WTC11 (cell line): ENCODE results near the gene ALDH2.

Experiments
- CDX4 ChIP-seq: fragments of 250-450 bp; sonication (Bioruptor Pico); IDR thresholded peaks from 2 replicates; pipeline ENCODE4 v1.9.0; 2021; ENCODE audit warnings: moderate library complexity, mild to moderate bottlenecking, inconsistent platforms, borderline replicate concordance
- CREB1 ChIP-seq: sonication (generic); formaldehyde crosslinking; IDR thresholded peaks from 2 replicates; pipeline ENCODE4 v1.8.0; 2023; ENCODE audit warnings: mild to moderate bottlenecking, missing genetic modification reagents
- CTCF ChIP-seq: fragments of 200-600 bp; IDR thresholded peaks from 2 replicates; pipeline ENCODE4 v1.8.0; 2022; ENCODE audit warnings: antibody characterized with exemption
- E2F5 ChIP-seq: sonication (generic); formaldehyde crosslinking; IDR thresholded peaks from 2 replicates; pipeline ENCODE4 v1.8.1; 2022; ENCODE audit warnings: mild to moderate bottlenecking, moderate library complexity, missing genetic modification reagents
- ESRRA ChIP-seq: sonication (generic); formaldehyde crosslinking; IDR thresholded peaks from 2 replicates; pipeline ENCODE4 v1.8.1; 2022; ENCODE audit warnings: mild to moderate bottlenecking, missing genetic modification reagents, borderline replicate concordance
- GRHL2 ChIP-seq: fragments of 250-450 bp; sonication (Bioruptor Pico); IDR thresholded peaks from 2 replicates; pipeline ENCODE4 v1.8.0; 2022; ENCODE audit warnings: mild to moderate bottlenecking, moderate library complexity; ENCODE audit not compliant: insufficient replicate concordance, severe bottlenecking
- HMGXB4 ChIP-seq: sonication (generic); formaldehyde crosslinking; IDR thresholded peaks from 2 replicates; pipeline ENCODE4 v1.8.1; 2023; ENCODE audit warnings: mild to moderate bottlenecking, moderate library complexity, missing genetic modification reagents
- NFE2L1 ChIP-seq: sonication (generic); formaldehyde crosslinking; IDR thresholded peaks from 2 replicates; pipeline ENCODE4 v1.8.1; 2023; ENCODE audit warnings: missing genetic modification reagents
- TEAD4 ChIP-seq: sonication (generic); formaldehyde crosslinking; IDR thresholded peaks from 2 replicates; pipeline ENCODE4 v1.8.0; 2022; ENCODE audit warnings: mild to moderate bottlenecking, missing genetic modification reagents
- ZNF121 ChIP-seq: sonication (generic); formaldehyde crosslinking; IDR thresholded peaks from 2 replicates; pipeline ENCODE4 v1.8.0; 2023; ENCODE audit warnings: missing genetic modification reagents
- TF ChIP-seq, protein P1 (sequence below): sonication (generic); formaldehyde crosslinking; IDR thresholded peaks from 2 replicates; pipeline ENCODE4 v1.8.0; 2022; ENCODE audit warnings: mild to moderate bottlenecking, missing genetic modification reagents

DNA sequence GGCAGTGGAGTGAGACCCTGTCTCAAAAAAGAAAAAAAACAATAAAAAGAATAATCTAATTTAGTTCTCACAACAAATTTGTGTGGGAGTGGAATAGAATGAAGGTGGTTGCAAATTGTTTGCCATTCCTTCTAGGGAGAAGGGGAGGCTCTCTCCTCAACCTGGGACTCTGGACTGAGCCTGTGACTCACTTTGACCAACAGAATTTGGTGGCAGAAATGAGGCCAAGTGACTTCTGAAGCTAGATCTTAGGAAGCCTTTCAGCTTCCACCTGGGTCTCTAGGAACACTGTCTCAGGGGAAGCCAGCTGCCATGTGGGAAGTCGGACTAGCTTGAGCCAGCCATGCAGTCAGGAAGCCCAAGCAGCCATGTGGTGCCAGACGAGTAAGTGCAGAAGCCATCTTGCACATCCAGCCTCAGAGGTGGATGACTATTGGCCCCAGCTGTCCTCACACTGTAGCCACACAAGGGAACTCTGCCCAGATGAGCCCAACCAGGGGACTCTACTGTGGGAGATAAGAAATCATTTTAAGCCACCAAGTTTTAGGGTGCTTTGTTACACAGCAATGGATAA is 14.4 kb downstream of the ALDH2 start:
- TF ChIP-seq CTCF (no peak), CREB1 (CRISPR knock-in tag) (no peak), HMGXB4 (CRISPR knock-in tag) (no peak), ESRRA (no peak), CDX4 (CRISPR knock-in tag) (no peak), GRHL2 (CRISPR knock-in tag) (no peak), E2F5 (CRISPR knock-in tag) (no peak), NFE2L1 (CRISPR knock-in tag) (no peak), TEAD4 (CRISPR knock-in tag) (no peak), ZNF121 (CRISPR knock-in tag) (no peak)
- TF ChIP-seq, protein P1, sequence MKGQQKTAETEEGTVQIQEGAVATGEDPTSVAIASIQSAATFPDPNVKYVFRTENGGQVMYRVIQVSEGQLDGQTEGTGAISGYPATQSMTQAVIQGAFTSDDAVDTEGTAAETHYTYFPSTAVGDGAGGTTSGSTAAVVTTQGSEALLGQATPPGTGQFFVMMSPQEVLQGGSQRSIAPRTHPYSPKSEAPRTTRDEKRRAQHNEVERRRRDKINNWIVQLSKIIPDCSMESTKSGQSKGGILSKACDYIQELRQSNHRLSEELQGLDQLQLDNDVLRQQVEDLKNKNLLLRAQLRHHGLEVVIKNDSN (CRISPR knock-in tag), result no peak
